HT1080 (cell line): Measurements from ENCODE around the gene LBHD2. TPM values are rescaled to one million over a fixed set of nuclear protein-coding genes. Genes with fewer than 3 reads are reported as not detected.
"Not testable (repeated sequence)": the region's sequence is repeated elsewhere in the genome, so short reads cannot be mapped to it uniquely, and the experiment has no call there.

Experiments used
- DNase-seq: peaks from one replicate; pipeline ENCODE4 v3.0.0-alpha.2; 2015; ENCODE audit warnings: low read depth
- polyA plus RNA-seq, 2 experiments: library from polyadenylated mRNA; depleted of rRNA; stranded (reverse); fragments of >200 nt; gene quantifications; 2 replicates each; pipeline ENCODE4 v1.2.3, GENCODE V29; 2015
- total RNA-seq: library from RNA; depleted of rRNA; stranded (reverse); fragments of >200 nt; shearing (Covaris generic); gene quantifications from 2 replicates; pipeline ENCODE4 v1.2.3, GENCODE V29; 2014; rRNA removed

LBHD2 gene
- total RNA-seq: not detected in 2 replicates
- not detected in 2 replicates for polyA plus RNA-seq (2015; cell fraction: cytosol; rRNA removed)
- not detected in 2 replicates for polyA plus RNA-seq (2015; cell fraction: nucleus; rRNA removed)

DNA sequence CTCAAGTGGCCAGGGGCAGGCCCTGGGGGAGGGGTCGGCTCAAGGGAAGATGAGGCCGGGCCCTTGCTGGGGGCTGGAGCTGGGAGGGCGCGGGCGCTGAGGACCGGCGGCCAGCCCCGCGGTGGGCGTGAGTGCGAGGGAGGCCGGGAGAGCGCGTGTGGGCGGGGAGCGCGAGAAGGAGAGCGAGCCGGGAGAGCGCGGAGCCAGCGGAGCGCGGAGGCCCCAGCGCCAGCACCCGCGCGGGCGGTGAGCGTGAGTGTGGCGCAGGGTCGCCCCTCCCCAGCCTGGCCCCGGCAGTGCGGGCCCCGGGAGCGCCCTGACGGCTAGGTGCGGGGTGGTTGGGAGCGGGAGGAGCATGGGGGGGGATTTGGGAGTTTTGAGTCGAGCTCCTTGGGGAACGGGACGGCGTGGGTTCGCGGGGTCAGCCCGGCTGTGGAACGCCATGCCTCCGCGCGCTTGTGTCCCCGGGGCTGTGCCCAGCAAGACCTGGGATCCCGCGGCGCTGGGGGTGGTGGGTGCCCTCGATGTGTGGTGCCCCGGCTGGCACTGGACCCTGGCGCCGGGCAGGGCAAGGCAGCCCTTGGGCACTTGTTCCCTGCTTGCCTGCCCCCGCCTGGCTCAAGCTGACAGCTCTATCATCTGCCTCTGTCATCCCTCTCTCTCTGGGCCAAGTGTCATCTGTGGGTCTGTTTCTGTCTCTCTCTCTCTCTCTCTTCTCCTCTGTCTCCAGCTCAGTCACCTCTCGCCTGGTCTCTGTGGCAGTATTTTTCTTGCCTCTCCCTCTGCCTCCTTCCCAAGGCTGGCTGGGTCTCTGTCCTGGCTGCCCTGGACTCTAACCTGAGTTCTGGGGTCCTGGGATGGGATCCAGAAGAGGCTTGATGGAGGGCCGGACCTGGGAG is at the start of gene LBHD2:
LBHD2 (plus strand) TSS at position 190 of the 899 bp plus-strand sequence. CDS start 1,803 bp downstream, outside the sequence.
- no peak for DNase-seq

DNA sequence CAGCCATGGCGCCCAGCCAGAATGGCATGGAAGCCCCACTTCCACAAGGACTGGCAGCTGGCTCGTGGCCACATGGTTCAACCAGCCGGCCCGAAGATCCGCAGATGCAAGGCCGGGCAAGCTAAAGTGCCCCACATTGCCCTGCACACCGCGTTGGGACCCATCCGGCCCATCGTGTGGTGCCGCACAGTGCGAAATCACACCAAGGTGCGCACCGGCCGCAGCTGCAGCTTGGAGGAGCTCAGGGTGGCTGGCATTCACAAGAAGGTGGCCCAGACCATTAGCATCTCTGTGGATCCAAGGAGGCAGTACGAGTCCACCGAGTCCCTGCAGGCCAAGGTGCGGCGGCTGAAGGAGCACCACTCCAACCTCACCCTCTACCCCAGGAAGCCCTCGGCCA is 42.5 kb upstream of the LBHD2 start:
- DNase-seq: no peak

DNA sequence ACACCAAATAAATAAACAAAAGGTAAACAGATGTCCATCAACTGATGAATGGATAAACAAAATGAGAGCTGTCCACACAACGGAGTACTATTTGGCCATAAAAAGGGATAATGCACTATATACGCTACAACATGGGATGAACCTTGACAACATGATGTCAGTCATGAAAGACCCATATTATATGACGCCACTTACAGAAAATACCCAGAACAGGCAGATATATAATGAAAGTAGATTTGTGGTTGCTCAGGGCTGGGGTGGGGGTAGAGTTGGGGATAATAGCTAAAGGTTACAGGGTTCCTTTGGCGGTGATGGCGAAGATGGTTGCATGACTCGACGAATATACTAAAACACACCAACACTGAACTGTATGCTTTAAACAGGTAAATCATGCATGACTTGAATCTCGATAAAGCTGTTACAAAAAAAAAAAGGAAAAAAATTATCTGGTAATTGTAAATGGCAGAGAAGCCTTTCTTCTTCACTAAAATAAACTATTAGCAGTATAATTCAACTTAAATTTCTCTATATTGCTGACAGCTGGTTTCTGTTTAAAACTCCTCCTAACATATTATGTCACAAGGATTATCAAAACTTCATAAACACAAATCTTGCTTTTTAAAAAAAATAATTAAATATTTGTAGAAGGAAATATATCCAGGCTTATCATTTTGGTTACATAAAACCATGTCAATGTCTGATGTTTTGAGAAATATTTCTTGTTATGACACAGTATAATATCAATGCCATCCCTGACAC is 40.6 kb upstream of the LBHD2 start:
- no peak for DNase-seq

DNA sequence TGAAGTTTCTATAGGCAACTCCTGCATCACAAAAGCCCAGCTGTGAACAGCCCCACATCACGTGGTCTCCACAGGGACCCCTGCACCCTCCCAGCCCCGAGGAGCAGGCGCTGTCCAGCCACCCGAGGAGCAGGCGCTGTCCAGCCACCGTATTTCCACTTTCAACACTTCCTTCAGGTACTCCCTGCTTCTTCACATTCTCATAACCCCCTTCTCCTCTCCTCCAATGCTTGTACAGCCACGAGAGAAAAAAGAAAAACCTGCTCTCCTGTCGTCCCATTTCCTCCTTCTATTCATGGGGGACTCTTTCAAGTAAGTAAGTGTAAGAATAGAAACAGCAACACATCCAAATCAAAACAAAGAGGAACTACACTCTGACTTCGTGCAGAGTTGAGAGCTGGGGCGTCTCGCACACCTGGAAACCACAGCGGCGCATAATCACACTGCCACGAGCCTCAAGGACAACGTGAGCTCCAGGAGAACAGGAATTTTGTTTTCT is 38.6 kb upstream of the LBHD2 start:
- DNase-seq: no peak

DNA sequence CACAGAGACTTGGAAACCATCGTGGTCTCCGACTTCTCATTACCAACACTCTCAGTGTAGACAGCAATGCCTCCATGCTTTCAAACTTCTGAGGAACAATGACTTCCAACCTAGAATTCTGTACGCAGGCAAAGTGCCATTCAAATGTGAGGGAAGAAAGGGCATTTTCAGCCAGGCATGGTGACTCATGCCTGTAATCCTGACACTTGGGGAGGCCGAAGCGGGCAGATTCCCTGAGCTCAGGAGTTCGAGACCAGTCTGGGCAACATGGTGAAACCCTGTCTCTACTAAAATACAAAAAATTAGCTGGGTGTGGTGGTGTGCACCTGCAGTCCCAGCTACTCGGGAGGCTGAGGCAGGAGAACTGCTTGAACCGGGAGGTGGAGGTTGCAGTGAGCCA is 36.6 kb upstream of the LBHD2 start:
- not testable (repeated sequence) for DNase-seq

DNA sequence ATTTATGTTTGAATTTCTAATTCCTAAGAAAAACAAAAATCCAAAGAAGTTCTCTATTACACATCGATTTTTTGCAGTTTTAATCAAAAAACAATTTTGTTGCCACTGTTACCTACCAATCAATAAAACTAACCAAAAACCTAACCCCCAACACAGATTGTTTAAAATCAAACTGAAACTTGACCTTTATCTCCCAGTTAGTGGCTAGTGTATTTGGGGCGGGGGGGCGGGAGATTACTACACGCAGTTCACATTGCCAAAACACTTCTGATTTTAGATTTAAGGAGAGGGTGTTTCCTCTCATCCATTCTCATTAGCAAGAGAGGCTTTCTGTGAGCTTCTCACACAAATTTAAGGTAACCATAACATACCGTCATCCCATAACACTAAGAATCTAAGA is 33.1 kb upstream of the LBHD2 start:
- DNase-seq: no peak

DNA sequence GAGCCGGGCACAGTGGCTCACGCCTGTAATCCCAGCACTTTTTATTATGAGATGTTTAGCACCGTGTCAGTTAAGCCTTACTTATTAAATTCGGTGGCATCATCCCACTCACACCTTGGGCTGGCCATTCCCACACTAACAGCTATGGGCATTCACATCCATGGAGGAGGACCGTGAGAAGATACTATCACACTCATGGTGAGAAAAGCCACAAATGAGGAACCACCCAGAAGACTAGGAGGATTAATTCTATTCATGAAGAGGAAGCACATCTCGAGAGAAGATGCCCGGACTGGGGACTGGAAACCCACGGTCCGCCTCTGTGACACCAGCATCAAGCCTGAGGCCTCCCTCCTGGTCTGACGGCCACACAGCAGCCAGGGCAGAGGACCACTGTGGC is 31.6 kb upstream of the LBHD2 start:
- no peak for DNase-seq

DNA sequence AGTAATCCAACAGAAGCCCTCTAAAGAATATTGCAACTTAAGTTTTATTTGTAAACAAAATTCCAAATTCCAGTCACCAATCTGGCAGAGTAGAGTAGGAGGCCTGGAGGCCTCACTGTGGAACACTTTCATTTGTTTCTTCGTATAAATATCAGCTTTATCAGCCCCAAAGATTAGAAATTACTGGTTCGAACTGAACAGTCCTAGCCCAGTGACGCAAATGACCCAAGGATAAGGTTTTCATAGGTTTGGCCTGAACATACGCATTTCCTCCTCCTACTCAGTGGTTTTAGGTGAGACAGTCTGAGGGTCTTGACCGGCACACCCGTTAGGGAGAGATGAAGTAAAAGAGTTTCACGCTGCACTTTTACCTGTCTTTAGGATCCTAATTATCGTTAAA is 28.3 kb upstream of the LBHD2 start:
- DNase-seq: no peak

DNA sequence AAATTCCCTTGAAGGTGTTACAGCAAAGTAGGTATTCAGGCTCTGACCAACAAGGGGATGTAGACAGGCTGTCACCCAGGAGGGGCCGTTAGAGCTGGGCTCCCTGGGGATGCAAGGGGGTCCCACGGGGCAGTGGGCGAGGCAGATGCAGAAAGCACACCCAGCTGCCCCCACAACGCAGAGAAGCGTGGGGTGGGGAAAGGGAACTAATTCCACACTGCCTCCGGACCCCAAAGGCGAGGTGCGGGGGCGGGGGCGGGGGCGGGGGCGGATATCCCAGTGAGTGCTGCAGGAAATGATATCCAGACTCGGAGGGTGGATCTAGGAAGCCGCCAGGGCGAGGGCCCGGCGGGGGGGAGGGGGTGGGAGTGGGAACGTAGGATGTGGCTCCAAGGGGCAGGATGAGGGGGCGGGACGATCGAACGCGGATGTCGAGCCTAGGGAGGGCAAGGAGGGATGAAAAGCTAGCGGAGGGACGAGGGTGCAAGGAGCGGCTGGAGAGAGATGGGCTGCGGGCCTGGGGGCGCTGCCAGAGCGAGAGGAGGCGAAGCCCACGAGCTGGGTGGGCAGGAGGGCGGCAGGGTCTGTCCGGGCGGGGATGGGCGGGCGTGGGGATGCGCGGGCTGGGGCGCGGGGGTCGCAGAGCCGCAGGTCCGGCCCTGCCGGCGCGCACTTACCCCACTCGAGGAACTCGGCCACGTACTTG is 27.5 kb upstream of the LBHD2 start:
- DNase-seq: peak; percentile 56

DNA sequence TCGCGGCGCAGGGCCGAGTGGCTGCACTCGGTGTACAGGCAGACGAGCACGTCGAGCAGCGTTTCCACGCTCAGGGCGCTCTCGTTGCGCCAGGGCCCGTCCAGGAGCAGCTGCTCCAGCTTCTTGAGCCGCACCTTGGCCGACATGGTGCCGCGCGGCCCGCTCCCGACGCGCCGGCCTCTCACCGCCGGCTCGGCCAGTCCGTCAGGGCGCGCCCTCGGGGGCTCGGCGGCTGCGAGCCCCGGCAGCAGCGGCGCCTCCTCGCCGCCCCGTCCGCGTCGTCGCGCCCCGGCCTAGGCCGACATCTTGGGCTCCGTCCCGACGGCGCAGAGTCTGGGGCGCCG is 27.0 kb upstream of the LBHD2 start:
- DNase-seq: no peak

DNA sequence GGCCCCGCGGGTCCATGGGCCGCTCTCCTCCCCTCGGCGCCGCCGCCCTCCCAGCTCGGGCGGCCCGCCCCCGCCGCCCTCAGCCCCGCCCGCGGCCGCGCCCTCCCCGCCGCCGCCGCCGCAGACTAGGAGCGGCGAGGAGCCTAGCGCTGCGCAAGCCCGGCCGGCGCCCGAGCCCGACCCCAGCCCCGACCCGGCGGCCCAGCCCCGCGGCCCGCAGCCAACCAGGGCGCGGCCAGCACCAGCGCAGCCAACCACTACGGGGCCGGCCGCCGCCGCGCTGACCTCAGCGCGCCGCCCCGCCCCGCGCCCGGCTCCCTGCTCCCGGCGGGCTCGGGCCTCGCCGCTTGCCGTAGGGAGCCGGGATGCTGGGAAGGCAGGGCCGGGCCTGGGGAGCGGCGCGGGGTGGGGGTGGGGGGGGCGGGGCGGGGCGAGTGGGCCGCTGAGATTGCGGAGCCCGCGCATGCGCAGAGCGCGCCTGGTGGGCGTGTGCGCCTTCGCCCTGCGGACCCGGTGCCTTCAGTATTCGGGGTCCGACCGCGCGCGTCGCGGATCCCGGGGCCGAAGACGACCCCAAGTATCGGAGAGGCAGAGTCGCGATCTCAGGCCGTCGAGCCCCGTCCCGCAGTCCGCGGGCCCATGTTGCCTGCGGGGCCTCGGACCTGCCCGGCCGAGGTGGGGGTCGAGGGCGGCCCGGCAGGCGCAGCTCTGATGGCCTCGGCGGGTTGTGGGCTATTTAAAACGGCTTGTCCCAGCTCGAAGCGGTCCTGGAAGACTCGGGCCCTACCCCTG is 26.4 kb upstream of the LBHD2 start, which contains the start of gene CDC42BPB:
CDC42BPB (minus strand) TSS at position 178 of the 792 bp plus-strand sequence. CDS start 376 bp downstream, outside the sequence.
- DNase-seq: peak; percentile 71

DNA sequence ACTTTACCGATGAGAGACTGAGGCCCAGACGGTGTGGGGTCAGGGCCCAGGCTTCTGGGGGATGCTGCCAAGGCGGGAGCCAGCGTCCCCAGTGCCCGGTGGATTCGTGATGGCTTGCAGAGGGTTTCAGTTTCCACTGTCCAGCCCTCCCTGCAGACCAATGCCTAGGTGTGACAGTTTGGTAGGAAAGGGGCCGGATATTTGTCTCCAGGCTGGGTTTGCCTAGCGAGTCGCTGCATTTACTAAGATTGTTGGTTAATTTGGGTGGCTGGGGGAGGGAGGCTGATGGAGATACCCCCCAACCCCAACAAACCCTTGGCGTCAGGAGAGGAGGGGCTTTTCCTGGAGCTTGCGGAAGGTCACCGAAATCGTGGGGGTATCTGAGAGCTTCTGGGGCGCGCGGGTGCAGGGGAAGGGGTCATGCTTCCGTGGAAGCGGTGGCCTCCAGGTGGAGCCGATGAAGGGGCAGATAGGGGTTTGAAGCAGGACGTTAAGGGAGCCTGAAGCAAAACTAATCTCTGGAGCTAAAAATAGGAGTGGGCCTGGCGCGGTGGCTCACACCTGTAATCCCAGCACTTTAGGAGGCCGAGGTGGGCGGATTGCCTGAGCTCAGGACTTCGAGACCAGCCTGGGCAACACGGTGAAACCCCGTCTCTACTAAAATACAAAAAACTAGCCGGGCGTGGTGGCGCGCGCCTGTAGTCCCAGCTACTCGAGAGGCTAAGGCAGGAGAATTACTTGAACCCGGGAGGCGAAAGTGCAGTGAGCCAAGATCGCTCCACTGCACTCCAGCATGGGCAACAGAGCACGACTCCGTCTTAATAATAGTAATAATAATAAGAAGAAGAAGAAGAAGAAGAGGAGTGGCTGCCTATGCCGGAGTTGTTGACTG is 25.6 kb upstream of the LBHD2 start:
- no peak for DNase-seq

DNA sequence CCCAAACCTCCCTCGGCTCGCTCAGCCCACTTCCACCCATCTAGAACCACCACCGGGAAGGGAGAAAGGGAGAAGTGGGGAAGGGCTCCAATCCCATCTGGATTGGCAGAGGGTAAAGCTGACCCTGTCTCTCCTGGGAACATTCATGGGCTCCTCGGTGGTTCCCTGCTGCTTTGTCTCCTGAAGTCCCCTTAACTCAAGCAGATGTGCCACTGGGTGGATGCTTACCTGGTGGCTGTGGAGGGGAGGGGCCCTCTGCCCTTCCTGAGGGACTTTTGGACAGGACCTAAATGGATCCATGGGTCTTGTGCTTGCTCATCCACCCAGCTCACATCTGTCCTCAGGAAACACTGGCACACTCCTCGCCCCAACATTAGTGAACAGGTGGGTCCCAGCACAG is 24.5 kb upstream of the LBHD2 start:
- no peak for DNase-seq

DNA sequence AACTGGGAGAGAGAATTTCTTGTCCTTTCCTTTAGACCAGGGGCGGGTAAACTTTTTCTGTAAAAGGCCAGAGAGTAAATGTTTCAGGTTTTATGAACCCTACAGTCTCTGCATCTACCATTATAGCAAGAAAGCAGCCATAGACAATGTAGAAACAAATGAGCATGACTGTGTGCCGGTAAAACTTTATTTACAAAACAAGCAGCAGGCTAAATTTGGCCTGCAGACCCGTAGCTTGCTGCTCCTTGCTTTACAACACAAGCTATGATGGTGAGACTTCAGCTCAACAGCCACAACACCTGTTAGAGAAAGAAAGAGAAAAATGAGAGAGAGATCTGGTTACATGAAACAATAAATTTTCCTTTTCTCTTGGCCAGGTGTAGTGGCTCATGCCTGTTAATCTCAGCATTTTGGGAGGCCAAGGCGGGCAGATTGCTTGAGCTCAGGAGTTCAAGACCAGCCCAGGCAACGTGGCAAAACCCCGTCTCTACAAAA is 22.5 kb upstream of the LBHD2 start:
- no peak for DNase-seq

DNA sequence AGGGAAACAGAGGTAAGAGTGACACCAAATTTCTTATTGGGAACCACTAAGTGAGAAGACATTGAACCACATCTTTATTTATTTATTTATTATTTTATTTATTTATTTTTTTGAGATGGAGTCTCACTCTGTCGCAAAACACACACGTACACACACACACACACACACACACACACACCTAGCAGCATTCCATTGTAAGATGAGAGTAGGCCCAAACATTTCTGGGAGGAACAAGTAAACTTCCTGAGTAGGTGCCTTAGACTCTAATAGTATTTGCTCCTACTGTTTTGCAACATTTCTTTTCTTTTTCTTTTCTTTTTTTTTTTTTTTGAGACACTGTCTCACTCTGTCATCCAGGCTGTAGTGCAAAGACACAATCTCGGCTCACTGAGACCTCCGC is 19.6 kb upstream of the LBHD2 start:
- DNase-seq: no peak

DNA sequence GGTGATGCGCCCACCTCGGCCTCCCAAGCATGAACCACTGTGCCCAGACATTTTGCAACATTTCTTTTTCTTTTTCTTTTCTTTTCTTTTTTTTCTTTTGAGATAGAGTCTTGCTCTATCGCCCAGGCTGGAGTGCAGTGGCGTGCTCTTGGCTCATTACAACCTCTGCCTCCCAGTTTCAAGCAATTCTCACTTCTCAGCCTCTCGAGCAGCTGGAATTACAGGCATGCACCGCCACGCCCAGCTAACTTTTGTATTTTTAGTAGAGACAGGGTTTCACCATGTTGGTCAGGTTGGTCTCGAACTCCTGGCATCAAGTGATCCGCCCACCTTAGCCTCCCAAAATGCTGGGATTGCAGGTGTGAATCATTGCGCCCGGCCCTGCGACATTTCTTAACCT is 19.0 kb upstream of the LBHD2 start:
- no peak for DNase-seq

DNA sequence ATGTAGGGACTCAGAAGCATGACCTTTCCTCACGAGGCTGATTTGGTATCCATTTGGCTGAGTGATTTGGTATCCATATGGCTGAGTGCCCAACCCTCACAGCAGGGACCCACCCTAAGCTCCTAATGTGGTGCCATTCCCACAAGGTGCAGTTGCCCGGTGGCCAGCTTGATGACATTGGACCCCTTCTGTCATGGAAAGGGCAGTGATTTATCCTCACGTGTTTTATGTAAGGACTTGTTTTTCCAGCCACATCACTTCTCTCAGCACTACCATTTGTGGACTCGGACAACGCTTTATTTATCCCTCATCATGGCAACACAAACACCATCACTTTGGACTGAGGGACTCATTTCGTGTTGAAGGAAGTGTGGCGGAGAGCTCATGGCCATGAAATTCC is 18.1 kb upstream of the LBHD2 start:
- no peak for DNase-seq

DNA sequence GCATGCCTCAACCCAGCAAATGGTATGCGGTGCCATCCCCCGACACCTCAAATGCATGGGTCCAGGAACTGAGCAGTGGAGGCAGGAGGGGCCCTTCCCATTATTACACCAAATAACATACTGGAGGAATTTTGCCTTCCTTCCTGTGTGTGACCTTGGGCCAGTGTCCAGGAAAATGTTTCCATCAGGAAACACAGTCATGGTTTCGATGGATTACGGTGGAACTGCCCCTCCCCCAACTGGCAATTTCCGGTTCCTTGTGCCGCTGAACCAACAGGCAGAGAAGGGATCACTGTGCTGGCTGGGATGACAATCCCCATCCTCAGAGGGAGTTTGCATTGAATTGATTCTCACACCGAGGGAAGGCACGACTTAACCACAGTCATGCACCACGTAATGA is 17.6 kb upstream of the LBHD2 start:
- DNase-seq: peak; percentile 52

DNA sequence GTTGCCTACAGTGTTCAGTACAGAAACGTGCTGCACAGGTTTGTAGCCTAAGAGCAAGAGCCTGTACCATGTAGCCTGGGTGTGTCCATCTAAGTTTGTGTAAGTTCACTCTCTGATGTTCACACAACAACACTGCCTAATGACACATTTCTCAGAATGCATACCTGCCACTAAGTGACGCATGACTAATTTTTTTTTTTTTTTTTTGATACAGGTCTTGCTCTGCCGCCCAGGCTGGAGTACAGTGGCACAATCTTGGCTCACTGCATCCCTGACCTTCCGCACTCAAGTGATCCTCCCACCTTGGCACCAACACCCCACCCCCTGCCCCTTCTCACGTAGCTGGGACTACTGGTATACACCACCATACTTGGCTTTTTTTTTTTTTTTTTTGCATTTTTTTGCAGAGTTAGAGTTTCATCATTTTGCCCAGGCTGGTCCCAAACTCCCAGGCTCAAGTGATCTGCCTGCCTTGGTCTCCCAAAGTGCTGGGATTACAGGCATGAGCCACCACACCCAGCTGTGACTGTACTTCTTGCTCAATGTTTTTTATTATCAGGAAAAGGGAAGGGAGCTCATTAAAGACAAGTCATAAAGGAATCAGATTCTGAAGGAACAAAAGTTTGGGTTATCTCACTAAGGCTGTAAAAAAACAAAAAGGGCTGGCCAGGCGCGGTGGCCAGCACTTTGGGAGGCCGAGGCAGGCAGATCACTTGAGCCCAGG is 16.6 kb upstream of the LBHD2 start:
- peak; percentile 56 for DNase-seq
